H1 (cell line): Measurements from ENCODE around the gene DENND1A. TPM values are rescaled to one million over a fixed set of nuclear protein-coding genes. Genes with fewer than 3 reads are reported as not detected.

Experiments used
- CTCF ChIA-PET: fragments of 300-600 bp; sonication (Branson Sonifier 250); formaldehyde crosslinking; loops from one replicate; lab custom pipeline; 2021; ENCODE audit not compliant: partially characterized antibody; lab: Charles Lee
- POLR2A ChIA-PET: fragments of 300-600 bp; sonication (Branson Sonifier 250); formaldehyde crosslinking; loops from one replicate; lab custom pipeline; 2021; ENCODE audit warnings: inconsistent platforms; ENCODE audit not compliant: partially characterized antibody; lab: Charles Lee
- DNase-seq, 2 experiments: peaks; one replicate each; pipeline versions ENCODE4 v3.0.0 to v3.0.0-alpha.2; 2010 to 2022; ENCODE audit warnings: low spot score in 2 of 2, low read depth in 1 of 2, mixed read lengths in 1 of 2
- FAIRE-seq: peaks from 2 replicates; lab custom pipeline; 2011; peaks lifted over from hg19 to GRCh38; lab: Jason Lieb, UNC
- H2AFZ ChIP-seq: 2 replicates; pipeline ENCODE4 v1.8.1; 2012; ENCODE audit warnings: low read length, inconsistent platforms
- H2AK5ac ChIP-seq: 2 replicates; pipeline ENCODE4 v1.6.1; 2013; ENCODE audit warnings: low read depth, low read length
- H2BK120ac ChIP-seq: replicated peaks from 2 replicates; pipeline ENCODE3; 2013; ENCODE audit warnings: low read depth, low read length, inconsistent platforms
- H2BK12ac ChIP-seq: 2 replicates; pipeline ENCODE4 v1.6.1; 2013; ENCODE audit warnings: low read depth, low read length
- H2BK15ac ChIP-seq: 2 replicates; pipeline ENCODE4 v1.6.1; 2013; ENCODE audit warnings: low read length
- H2BK20ac ChIP-seq: 2 replicates; pipeline ENCODE4 v1.6.1; 2013; ENCODE audit warnings: low read length
- H2BK5ac ChIP-seq: 2 replicates; pipeline ENCODE4 v1.6.1; 2013; ENCODE audit warnings: low read depth, low read length
- H3K14ac ChIP-seq: 2 replicates; pipeline ENCODE4 v1.6.1; 2013; ENCODE audit warnings: inconsistent platforms; ENCODE audit not compliant: insufficient read length
- H3K18ac ChIP-seq: 2 replicates; pipeline ENCODE4 v1.6.1; 2013; ENCODE audit warnings: low read length; ENCODE audit errors: extremely low read depth
- H3K23ac ChIP-seq: 2 replicates; pipeline ENCODE4 v1.6.1; 2013; ENCODE audit warnings: inconsistent platforms; ENCODE audit not compliant: insufficient read length
- H3K23me2 ChIP-seq: 2 replicates; pipeline ENCODE4 v1.6.1; 2013; ENCODE audit warnings: low read depth, low read length
- H3K27ac ChIP-seq: 2 replicates; pipeline ENCODE4 v1.6.1; 2011; ENCODE audit warnings: low read depth, low read length, inconsistent platforms
- H3K27me3 ChIP-seq, 4 experiments: replicated peaks in 1 of 4; 1 replicate in 1 of 4; 2 replicates in 3 of 4; pipeline versions ENCODE4 v1.6.1 to v1.8.1; 2011 to 2013; ENCODE audit warnings: low read length in 3 of 4, mild to moderate bottlenecking in 3 of 4, inconsistent platforms in 2 of 4, mixed read lengths in 2 of 4, moderate library complexity in 1 of 4; ENCODE audit not compliant: control insufficient read depth in 3 of 4, insufficient read depth in 3 of 4; ENCODE audit errors: extremely low read depth in 1 of 4
- H3K36me3 ChIP-seq, 4 experiments: 2 replicates each; pipeline versions ENCODE4 v1.6.1 to v1.8.1; 2011 to 2013; ENCODE audit warnings: mild to moderate bottlenecking in 4 of 4, low read length in 3 of 4, moderate library complexity in 2 of 4, control low read depth in 1 of 4, inconsistent platforms in 1 of 4; ENCODE audit not compliant: insufficient read depth in 4 of 4, control insufficient read depth in 2 of 4
- H3K4ac ChIP-seq: replicated peaks from 2 replicates; pipeline ENCODE3; 2013; ENCODE audit warnings: low read length, low read depth, mixed read lengths, inconsistent platforms; ENCODE audit not compliant: insufficient read length
- H3K4me1 ChIP-seq, 4 experiments: replicated peaks in 1 of 4; 1 replicate in 1 of 4; 2 replicates in 3 of 4; pipeline versions ENCODE4 v1.6.1 to v1.8.1; 2011 to 2013; ENCODE audit warnings: low read length in 3 of 4, inconsistent platforms in 2 of 4, mixed read lengths in 1 of 4; ENCODE audit not compliant: insufficient read depth in 4 of 4, control insufficient read depth in 3 of 4
- H3K4me2 ChIP-seq, 2 experiments: 2 replicates each; pipeline versions ENCODE4 v1.6.1 to v1.8.1; 2011 to 2013; ENCODE audit warnings: low read depth in 2 of 2, low read length in 2 of 2, control low read depth in 1 of 2, inconsistent platforms in 1 of 2, mild to moderate bottlenecking in 1 of 2; ENCODE audit not compliant: insufficient read depth in 1 of 2
- H3K4me3 ChIP-seq, 4 experiments: fragments of 200-600, 300-600 bp in 1 of 4; sonication (generic), shearing (Covaris generic), sonication (Bioruptor Twin) in 1 of 4; 2 replicates each; pipeline versions ENCODE4 v1.5.1 to v1.8.1; 2011 to 2016; ENCODE audit warnings: low read length in 4 of 4, low read depth in 3 of 4, control low read depth in 2 of 4, inconsistent platforms in 2 of 4, mild to moderate bottlenecking in 2 of 4, mixed read lengths in 1 of 4, moderate library complexity in 1 of 4; ENCODE audit not compliant: insufficient read depth in 2 of 4; ENCODE audit errors: extremely low read depth in 1 of 4
- H3K56ac ChIP-seq: replicated peaks from 2 replicates; pipeline ENCODE3; 2013; ENCODE audit warnings: low read depth, mild to moderate bottlenecking, mixed read lengths, low read length, inconsistent platforms; ENCODE audit not compliant: insufficient read length
- H3K79me1 ChIP-seq: 2 replicates; pipeline ENCODE4 v1.6.1; 2013; ENCODE audit warnings: low read depth, low read length, control low read depth
- H3K79me2 ChIP-seq, 2 experiments: 2 replicates each; pipeline versions ENCODE4 v1.6.1 to v1.8.1; 2012 to 2013; ENCODE audit warnings: low read length in 2 of 2, mild to moderate bottlenecking in 2 of 2, inconsistent platforms in 1 of 2; ENCODE audit not compliant: insufficient read depth in 2 of 2, control insufficient read depth in 1 of 2
- H3K9ac ChIP-seq, 4 experiments: replicated peaks in 1 of 4; 1 replicate in 1 of 4; 2 replicates in 3 of 4; pipeline versions ENCODE4 v1.6.1 to v1.8.1; 2011 to 2013; ENCODE audit warnings: low read depth in 3 of 4, low read length in 3 of 4, control low read depth in 2 of 4, mild to moderate bottlenecking in 2 of 4, moderate library complexity in 2 of 4, inconsistent platforms in 1 of 4; ENCODE audit errors: extremely low read depth in 1 of 4
- H3K9me3 ChIP-seq, 2 experiments: 2 replicates each; pipeline versions ENCODE4 v1.6.1 to v1.8.1; 2012 to 2013; ENCODE audit warnings: mild to moderate bottlenecking in 2 of 2, moderate library complexity in 2 of 2, control low read depth in 1 of 2, inconsistent platforms in 1 of 2, low read depth in 1 of 2, low read length in 1 of 2, mixed read lengths in 1 of 2; ENCODE audit not compliant: insufficient read depth in 2 of 2
- H4K20me1 ChIP-seq, 2 experiments: replicated peaks in 1 of 2; 2 replicates each; pipeline versions ENCODE3 to v1.8.1; 2011 to 2013; ENCODE audit warnings: inconsistent platforms in 2 of 2, low read length in 2 of 2, mild to moderate bottlenecking in 1 of 2; ENCODE audit not compliant: insufficient read depth in 2 of 2, control insufficient read depth in 1 of 2
- H4K5ac ChIP-seq: 2 replicates; pipeline ENCODE4 v1.6.1; 2013; ENCODE audit warnings: low read length, low read depth, mixed read lengths, inconsistent platforms; ENCODE audit not compliant: insufficient read length
- H4K8ac ChIP-seq: 2 replicates; pipeline ENCODE4 v1.8.0; 2013; ENCODE audit warnings: mild to moderate bottlenecking, moderate library complexity, low read length, inconsistent platforms; ENCODE audit not compliant: insufficient read depth; ENCODE audit errors: extremely low read depth
- H4K91ac ChIP-seq: replicated peaks from 2 replicates; pipeline ENCODE3; 2013; ENCODE audit warnings: low read length, mixed read lengths, inconsistent platforms; ENCODE audit not compliant: insufficient read length
- BCL11A ChIP-seq, 2 experiments: IDR thresholded peaks; one replicate each; pipeline ENCODE4 v1.6.1; 2011; ENCODE audit warnings: low read depth in 2 of 2, low read length in 2 of 2, mild to moderate bottlenecking in 2 of 2
- BRCA1 ChIP-seq: IDR thresholded peaks from 2 replicates; pipeline ENCODE4 v1.6.1; 2012; ENCODE audit warnings: low read depth, low read length, improper control_type of control experiment
- CEBPB ChIP-seq: IDR thresholded peaks from 2 replicates; pipeline ENCODE4 v1.6.1; 2012; ENCODE audit warnings: low read depth, low read length
- E2F6 ChIP-seq: IDR thresholded peaks from 2 replicates; pipeline ENCODE4 v1.6.1; 2012; ENCODE audit warnings: inconsistent platforms
- EGR1 ChIP-seq: IDR thresholded peaks from 2 replicates; pipeline ENCODE4 v1.6.1; 2011; ENCODE audit warnings: low read depth, low read length, borderline replicate concordance
- EP300 ChIP-seq, 2 experiments: IDR thresholded peaks; 1 replicate in 1 of 2; 2 replicates in 1 of 2; pipeline ENCODE4 v1.6.1; 2011 to 2012; ENCODE audit warnings: low read depth in 2 of 2, low read length in 2 of 2, mild to moderate bottlenecking in 2 of 2, borderline replicate concordance in 1 of 2, inconsistent platforms in 1 of 2, moderate library complexity in 1 of 2
- FOSL1 ChIP-seq: IDR thresholded peaks from 2 replicates; pipeline ENCODE4 v1.6.1; 2011; ENCODE audit warnings: mild to moderate bottlenecking, low read depth, low read length, moderate library complexity; ENCODE audit not compliant: insufficient read depth
- GTF2F1 ChIP-seq: IDR thresholded peaks from 2 replicates; pipeline ENCODE4 v1.6.1; 2012; ENCODE audit warnings: low read depth, low read length, improper control_type of control experiment, borderline replicate concordance
- KDM5A ChIP-seq: fragments of 200-600 bp; IDR thresholded peaks from 2 replicates; pipeline ENCODE4 v1.7.1; 2012; ENCODE audit warnings: mild to moderate bottlenecking, low read length, inconsistent platforms, mixed read lengths
- PHF8 ChIP-seq: fragments of 200-600 bp; sonication (generic); conservative IDR thresholded peaks from 2 replicates; pipeline ENCODE4 v1.7.1; 2012; ENCODE audit warnings: low read depth, mild to moderate bottlenecking, inconsistent platforms, low read length, moderate library complexity
- RFX5 ChIP-seq: IDR thresholded peaks from 2 replicates; pipeline ENCODE4 v1.6.1; 2011; ENCODE audit warnings: low read depth, low read length, improper control_type of control experiment, borderline replicate concordance
- RNF2 ChIP-seq: fragments of 200-900, 300-1000 bp; sonication (generic); IDR thresholded peaks from 2 replicates; pipeline ENCODE4 v1.7.1; 2016; ENCODE audit warnings: borderline replicate concordance, low read depth, mild to moderate bottlenecking, antibody characterized with exemption, low read length; ENCODE audit not compliant: poor library complexity, severe bottlenecking; ENCODE audit errors: missing control alignments
- SIX5 ChIP-seq: IDR thresholded peaks from 2 replicates; pipeline ENCODE4 v1.6.1; 2011; ENCODE audit warnings: mild to moderate bottlenecking, low read depth, low read length
- WGBS, 2 experiments: shearing (Covaris generic) in 1 of 2; methylation state at CpG; one replicate each; pipeline versions ENCODE4 v1.1.6 to v1.1.7; 2013 to 2015; ENCODE audit warnings: low lambda C conversion rate in 2 of 2, mixed read lengths in 2 of 2, inconsistent platforms in 1 of 2, low coverage in 1 of 2, missing lambda C conversion rate in 1 of 2; ENCODE audit not compliant: insufficient replicate concordance in 2 of 2, insufficient coverage in 1 of 2, insufficient read length in 1 of 2; ENCODE audit errors: extremely low coverage in 1 of 2, missing lambda C conversion rate in 1 of 2; 5-methylcytosine and 5-hydroxymethylcytosine counted together
- polyA plus RNA-seq, 7 experiments: library from polyadenylated mRNA; depleted of rRNA in 3 of 7; stranded (reverse) in 5 of 7; unstranded in 2 of 7; fragments of >200 nt in 5 of 7; fragments of 200-250 nt in 2 of 7; gene quantifications; 1 replicate in 5 of 7; 2 replicates in 1 of 7; 4 replicates in 1 of 7; pipeline versions ENCODE4 v1.2.1 to v1.2.3, GENCODE V29; 2011 to 2013; ENCODE audit warnings: missing spikeins in 2 of 7, mixed read lengths in 2 of 7
- total RNA-seq: library from RNA; stranded (reverse); fragmentation: NEBNext Ultra II Directional; extraction: Animal tissue kit (Norgen Biotek cat#: 25700); gene quantifications from 2 replicates; pipeline ENCODE4 v1.2.1, GENCODE V29; 2021

Gene DENND1A
- total and polyA plus RNA-seq, 2 of the 8 experiments (the other 6 are each of a cell fraction or from before 2014, with no cell fraction given) = 24.1 to 26.4 TPM

GRCh38 chr9:123864251-123864650, 65.7 kb downstream of the DENND1A start:
- Histone ChIP-seq H3K4me3 (peak overlapping the region in 1 of 4 experiments; percentile 45; a peak in 1 of 8 replicates), H2BK12ac (0 out of 2 replicates have a peak overlapping the region, but pooled peaks have one; percentile 40), H3K23me2 (no peaks in the 10 kb centered on the region), H2BK5ac (no peak overlapping the region), H3K23ac (no peak overlapping the region), H3K4ac (no peak overlapping the region), H3K9me3 (no peaks in the 10 kb centered on the region), H2BK20ac (no peak overlapping the region; the same call in 1 of the 2 replicates), H3K4me2 (peak overlapping the region; percentile 40 to 49), H3K27me3 (peaks cover 0 to 4% (median 0%) of the 10 kb centered on the region in 4 experiments; a peak in 5 of 7 replicates), H4K5ac (no peak overlapping the region), H4K91ac (no peak overlapping the region), H2BK120ac (no peak overlapping the region), H4K20me1 (no peaks in the 10 kb centered on the region), H2AFZ (no peak overlapping the region), H2AK5ac (no peak overlapping the region), H3K14ac (no peak overlapping the region), H3K79me1 (no peaks in the 10 kb centered on the region), H3K4me1 (peaks cover 8 to 39% (median 20%) of the 10 kb centered on the region in 4 experiments; a peak in 6 of 7 replicates), H3K36me3 (no peaks in the 10 kb centered on the region), H3K18ac (no peak overlapping the region), H3K56ac (no peak overlapping the region), H3K9ac (no peak overlapping the region), H3K79me2 (peaks cover 0 to 7% of the 10 kb centered on the region in 2 experiments; a peak in 1 of 4 replicates), H4K8ac (no peak overlapping the region), H2BK15ac (no peak overlapping the region), H3K27ac (no peak overlapping the region)
- POLR2A ChIA-PET = interaction anchor here (1.1 kb wide), 1 partner anchor 28 kb away, joined by 3 read pairs; no protein-coding TSS in a partner anchor
- CTCF ChIA-PET = interaction anchor here (0.5 kb wide), 1 partner anchor 523 kb away, joined by 3 read pairs; no protein-coding TSS in a partner anchor
- FAIRE-seq = no peak
- DNase-seq = no peak
- 36% methylated on average over 9 of the region's 9 CpGs; no CpG with 5 or more reads in 1 of the 2 experiments for WGBS, 2 experiments
- no peak for TF ChIP-seq EGR1
- no peak for TF ChIP-seq PHF8
- no peak for TF ChIP-seq EP300 (IDR thresholded peaks at IDR 0.05; ENCODE audit: borderline replicate concordance in 1 of 2, low read depth in 2 of 2, low read length in 2 of 2)
- no peak for TF ChIP-seq BCL11A (IDR thresholded peaks at IDR 0.05; ENCODE audit: low read depth in 2 of 2, low read length in 2 of 2)
- no peak for TF ChIP-seq SIX5
- TF ChIP-seq GTF2F1 = no peak
- no peak for TF ChIP-seq CEBPB
- no peak for TF ChIP-seq RNF2
- TF ChIP-seq FOSL1 = no peak
- no peak for TF ChIP-seq BRCA1
- TF ChIP-seq RFX5 = no peak
- TF ChIP-seq E2F6 = no peak
- TF ChIP-seq KDM5A = no peak
